Measurements from ENCODE around the gene NCOA7.
"Not testable (repeated sequence)": the region's sequence is repeated elsewhere in the genome, so short reads cannot be mapped to it uniquely, and the experiment has no call there.

Gene NCOA7

DNA sequence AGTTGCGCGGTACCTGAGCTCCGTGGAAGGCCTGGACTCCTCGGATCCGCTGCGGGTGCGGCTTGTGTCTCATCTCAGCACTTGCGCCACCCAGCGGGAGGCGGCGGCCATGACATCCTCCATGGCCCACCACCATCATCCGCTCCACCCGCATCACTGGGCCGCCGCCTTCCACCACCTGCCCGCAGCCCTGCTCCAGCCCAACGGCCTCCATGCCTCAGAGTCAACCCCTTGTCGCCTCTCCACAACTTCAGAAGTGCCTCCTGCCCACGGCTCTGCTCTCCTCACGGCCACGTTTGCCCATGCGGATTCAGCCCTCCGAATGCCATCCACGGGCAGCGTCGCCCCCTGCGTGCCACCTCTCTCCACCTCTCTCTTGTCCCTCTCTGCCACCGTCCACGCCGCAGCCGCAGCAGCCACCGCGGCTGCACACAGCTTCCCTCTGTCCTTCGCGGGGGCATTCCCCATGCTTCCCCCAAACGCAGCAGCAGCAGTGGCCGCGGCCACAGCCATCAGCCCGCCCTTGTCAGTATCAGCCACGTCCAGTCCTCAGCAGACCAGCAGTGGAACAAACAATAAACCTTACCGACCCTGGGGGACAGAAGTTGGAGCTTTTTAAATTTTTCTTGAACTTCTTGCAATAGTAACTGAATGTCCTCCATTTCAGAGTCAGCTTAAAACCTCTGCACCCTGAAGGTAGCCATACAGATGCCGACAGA is 31.4 kb upstream of the NCOA7 start:
- DNase-seq: peak; percentile 52

- DNase-seq: no peak
These were observed 30.8 kb upstream of the NCOA7 start for GRCh38 chr6:125759959-125760457.

DNA sequence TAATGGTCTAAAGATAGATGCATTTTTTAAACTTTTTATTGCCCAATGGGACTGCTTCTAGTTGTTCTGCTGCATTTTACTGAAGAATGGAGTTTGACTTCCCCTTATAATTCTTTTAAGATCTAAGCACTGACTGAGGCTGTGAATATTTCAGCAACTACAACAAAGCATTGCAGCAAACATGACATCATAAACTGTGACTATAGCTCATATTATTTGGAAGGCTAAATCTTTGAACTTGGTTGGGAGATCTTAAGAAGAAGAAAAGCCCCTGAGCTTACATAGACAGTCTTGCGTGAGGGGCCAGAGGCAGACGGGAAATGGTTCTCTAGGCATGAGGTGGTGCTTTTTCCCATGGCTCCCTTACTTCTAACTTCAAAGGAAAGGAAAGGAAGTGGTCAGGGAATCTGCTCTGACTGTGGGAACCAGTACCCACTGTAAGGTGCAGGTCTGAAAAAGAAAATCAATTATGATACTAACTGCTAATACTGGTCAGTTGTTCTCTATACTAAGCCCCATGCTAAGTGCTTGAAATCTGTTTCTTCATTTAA is 26.6 kb upstream of the NCOA7 start:
- DNase-seq: no peak

DNA sequence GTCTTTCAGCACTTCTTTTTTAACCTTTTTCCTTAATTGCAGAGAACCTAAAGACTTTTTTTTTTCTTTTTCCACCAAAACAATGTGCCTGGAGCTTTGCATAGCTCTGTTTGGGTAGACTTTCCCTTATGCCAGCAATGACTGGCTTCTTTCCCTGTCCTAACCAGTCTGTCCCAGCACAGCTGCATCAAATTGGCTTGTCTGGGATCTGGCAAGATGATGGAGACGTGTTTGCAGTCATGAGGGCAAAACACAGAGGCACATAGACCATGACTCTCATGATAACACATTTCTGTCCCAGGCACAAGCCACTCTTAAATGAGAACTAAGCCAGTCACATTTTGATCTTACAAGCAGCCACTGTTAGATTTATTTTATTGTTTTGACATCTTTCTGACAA is 24.8 kb upstream of the NCOA7 start:
- DNase-seq: no peak

GRCh38 chr6:125766641-125767040 is 24.1 kb upstream of the NCOA7 start:
- DNase-seq: no peak

DNA sequence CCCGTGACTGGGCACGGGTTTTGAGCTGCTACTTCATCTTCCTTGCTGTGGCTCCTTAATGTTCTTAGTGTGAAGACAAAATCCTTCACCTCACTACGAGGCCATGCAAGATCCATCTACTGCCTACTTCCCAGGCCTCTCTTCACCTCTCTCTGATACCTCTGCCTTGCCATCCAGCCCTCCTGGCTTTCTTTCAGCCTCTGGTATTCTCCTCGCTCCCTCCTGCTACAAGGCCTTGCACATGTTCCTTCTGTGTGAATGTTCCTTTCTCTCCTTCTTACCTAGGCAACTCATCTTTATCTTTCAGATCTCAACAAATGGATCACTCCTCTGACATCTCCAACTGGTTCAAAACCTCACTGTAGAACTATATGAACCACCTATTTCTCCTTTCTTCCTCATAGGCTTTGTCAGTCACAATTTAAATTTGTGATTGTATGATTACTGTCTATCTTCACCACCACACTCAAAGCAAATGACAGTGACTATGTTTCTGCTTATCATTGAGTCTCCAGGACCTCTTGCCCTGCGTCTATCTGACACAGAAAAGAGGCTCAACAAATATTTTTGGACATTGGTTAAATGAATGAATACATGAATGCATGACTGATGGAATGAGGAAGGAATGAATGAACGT is 21.5 kb upstream of the NCOA7 start:
- DNase-seq: no peak

DNA sequence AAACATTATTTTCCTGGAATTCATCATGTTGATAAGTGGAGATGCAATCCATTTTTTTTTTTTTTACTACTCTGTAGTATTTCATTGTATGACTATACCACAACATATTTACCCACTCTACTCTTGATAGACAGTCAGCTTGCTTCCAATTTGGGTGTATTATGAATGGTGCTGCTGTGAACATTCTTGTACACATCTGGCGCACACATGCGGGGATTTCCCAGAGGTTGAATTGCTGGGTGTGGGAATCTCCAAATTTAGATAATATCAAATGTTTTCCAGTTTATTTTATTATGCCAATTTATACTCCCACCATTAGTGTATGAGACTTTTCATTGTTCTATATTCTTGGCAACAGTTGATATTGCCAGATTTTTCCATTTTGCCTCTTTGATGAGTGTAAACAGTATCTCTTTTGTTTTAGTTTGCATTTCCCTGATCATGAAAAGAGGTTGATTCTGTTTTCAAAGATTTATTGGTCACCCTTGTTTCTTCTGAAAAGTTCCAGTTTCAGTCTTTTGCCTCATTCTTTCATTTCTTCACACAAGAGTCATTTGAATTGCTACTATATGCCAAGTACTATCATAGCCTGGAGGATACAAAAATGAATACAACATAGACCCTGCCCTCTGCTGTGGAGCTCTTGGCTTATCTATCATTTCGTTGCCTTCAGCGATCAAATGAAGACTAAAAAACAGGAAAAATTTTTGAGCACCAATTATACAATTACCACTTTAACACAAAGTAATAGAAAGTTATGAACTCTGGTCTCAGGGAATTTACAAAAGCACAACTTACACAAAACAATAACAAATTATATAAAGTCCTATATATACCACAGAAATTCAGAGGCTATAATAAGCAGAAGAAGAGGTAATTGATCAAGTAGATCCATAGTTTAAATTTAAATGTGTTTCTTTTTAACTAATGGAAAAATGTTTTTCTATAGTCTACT is 17.1 kb upstream of the NCOA7 start:
- DNase-seq: no peak

DNA sequence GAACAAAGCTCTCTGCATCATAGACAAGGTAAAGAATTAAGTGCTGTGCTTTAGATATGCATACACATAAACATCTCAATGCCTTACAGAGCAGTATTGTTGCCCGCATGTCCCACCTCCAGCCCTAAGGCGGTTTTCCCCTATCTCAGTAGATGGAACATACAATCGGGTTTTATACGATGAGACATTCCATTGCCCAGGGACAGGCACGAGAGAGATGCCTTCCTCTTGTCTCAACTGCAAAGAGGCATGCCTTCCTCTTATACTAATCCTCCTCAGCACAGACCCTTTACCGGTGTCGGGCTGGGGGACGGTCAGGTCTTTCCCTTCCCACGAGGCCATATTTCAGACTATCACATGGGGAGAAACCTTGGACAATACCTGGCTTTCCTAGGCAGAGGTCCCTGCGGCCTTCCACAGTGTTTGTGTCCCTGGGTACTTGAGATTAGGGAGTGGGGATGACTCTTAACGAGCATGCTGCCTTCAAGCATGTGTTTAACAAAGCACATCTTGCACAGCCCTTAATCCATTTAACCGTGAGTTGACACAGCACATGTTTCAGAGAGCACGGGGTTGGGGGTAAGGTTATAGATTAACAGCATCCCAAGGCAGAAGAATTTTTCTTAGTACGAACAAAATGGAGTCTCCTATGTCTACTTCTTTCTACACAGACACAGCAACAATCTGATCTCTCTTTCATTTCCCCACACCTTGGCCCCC is 14.5 kb upstream of the NCOA7 start:
- not testable (repeated sequence) for DNase-seq

DNA sequence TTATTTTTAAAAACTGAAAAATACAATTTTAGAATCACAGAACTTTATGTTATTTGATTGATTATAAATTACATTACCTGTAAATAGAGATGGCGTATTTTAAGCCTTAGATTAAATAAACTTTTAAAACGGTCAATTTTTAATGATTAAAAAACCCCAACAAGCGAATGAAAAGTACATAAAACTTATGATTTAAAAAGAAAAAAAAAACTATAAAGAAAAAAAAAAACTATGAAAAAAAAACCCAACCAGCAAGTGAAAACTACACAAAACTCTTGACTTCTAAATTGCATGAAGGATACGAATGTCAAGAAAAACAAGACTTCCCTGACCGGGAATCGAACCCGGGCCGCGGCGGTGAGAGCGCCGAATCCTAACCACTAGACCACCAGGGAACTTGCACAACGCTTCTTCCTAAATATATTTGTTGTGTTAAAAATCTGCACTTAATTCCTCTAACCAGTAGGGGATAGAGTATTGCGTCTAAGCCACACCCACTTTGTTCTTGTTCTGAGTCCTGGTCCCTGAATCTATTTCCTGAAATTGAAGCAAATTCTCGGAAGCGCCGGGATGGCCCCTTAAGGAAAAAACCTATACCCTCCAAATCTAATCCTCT is 10.7 kb upstream of the NCOA7 start:
- no peak for DNase-seq

- DNase-seq: no peak
These were observed 10.0 kb upstream of the NCOA7 start for GRCh38 chr6:125780540-125781313.

DNA sequence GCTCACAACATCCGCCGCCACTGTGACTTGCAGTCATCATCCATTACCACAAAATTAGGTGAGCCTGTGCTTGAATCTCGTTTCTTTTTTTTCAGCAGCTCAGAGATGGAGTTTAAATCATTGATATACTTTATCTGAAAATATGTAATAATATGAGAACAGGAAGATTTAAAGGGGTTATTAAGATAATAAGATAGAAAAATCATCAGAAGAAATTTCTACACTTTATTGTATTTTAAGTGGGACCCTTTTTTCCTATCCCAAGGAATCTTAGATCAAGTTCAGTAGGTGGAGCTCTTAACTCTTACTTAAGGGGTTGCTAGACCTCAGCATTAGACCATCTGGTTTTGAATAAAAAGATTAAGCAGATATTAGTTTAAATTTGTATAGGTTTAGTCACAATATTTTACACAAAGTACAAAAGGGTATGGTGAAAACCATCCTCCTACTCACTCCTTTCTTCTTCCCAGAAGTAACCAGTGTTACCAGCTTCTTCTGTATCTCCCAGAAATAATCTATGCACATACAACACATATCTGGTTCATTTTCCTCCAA is 9.4 kb upstream of the NCOA7 start:
- DNase-seq: no peak

DNA sequence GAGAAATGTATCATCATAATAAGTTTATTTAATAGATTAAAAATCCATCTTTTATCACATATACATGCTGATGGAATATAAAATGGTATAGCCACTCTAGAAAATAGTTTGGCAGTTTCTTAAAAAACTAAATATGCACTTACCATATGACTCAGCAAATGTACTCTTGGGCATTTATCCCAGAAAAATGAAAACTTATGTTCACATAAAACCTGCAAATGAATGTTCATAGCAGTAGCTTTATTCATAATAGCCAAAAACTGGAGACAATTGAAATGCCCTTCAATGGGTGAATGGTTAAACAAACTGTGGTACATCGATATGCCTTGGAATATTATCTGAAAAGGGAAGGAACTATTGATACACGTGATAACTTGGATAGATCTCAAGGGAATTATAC is 6.4 kb upstream of the NCOA7 start:
- DNase-seq: no peak

GRCh38 chr6:125787791-125788190 is 3.0 kb upstream of the NCOA7 start:
- no peak for DNase-seq

DNA sequence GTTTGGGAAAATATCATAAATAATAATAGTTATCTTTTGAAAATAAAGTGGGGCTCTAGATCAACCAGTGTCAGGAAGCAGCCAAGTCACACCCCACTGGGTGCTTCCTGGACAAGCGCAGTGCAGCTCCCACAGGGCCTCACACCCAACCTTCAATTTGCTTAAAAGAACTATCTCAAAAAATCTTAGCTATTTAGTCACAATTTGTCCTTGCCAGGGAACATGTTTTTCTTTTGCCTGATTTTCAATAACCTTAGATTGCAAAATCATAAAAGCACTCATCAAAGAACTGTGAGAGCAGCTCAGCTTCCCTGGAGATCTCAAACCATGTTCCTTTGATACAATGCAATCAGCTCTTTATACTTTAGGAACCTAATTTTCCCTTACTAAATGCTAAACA is 1.6 kb upstream of the NCOA7 start:
- no peak for DNase-seq

DNA sequence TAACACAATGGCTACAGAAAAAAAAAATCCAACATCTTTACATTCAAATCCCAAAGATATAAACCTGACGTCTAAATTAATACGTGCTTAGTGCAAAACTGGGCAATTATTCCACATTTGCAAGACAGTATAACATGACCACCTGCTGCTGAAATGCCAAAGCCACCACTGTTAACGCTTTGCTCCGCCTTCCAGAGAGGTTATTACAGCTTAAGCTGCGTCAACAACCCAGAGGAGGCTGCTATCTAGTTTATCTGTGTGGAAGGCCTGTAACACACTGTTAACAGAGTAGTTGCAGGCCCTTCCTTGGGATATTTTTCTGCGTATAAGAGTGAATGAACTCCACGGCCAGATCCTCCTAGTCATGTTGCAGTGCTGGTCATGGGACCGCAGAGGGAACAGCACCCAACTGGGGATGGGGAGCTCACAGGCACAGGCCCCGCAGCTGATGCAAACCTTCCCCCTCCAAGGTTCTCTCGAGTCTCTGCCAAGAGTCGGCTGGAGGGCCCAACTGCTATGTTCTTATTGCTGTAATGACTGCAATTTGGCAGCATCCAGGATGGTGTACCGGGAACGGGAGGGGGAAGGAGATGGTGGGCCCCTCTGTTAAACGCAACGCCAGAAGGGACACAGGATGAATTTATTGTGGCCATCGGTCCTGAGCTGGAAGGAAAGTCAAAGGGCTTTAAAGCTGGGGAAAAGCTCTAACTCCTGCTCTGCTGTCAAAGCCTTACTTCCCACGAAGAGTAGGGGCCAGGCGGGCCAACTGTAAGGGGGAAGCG is 993 bp upstream of the NCOA7 start:
- DNase-seq: no peak

DNA sequence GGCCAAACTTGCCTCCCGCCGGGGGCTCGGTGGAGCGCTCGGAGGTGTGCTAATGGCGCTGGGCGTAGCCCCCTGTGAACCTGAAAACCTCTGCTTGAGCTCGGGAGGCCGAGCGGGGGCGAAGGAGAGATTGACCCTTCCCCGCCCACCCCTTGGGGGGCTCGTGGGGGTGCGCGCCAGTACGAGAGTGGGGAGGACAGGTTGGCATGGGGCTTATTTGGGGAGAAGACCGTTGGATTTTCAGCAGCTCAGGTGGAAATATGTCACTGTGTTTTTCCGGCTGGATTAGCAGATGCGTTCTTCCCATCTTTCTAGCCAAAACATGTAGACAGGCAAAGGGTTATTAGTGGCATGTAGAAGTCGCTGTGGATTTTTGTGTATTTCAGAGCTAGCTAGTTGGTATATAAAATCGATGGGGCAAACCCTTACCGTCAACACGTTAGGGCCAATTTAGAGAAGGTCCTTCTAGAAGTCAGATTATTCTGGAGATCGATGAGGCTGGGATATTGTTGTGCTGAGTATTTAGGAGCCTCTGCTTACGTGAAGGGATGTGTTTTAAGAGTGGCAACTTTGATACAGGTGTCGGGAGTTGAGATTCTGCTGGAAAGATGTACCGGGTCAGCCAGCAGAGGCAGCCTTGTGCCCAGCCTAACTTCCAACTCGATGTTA is 525 bp downstream of the NCOA7 start:
- DNase-seq: no peak

DNA sequence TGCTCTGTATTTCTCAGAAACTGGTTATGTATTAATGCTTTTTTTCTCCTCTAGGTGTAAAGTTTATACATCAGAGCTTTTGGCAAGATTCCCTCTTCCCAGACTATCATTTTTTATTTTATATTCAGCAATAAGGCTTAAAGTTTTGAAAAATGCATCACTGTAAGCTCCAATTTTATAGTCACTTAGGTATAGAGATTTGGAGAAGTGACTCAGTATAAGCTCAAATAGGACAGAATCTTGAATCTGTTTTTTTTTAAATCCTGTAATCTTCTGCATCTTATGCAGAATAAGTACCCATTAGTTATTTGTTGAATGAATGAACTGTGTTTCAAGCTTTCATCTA is 1.0 kb downstream of the NCOA7 start:
- DNase-seq: no peak

GRCh38 chr6:125792172-125792571 is 1.4 kb downstream of the NCOA7 start:
- DNase-seq: no peak

DNA sequence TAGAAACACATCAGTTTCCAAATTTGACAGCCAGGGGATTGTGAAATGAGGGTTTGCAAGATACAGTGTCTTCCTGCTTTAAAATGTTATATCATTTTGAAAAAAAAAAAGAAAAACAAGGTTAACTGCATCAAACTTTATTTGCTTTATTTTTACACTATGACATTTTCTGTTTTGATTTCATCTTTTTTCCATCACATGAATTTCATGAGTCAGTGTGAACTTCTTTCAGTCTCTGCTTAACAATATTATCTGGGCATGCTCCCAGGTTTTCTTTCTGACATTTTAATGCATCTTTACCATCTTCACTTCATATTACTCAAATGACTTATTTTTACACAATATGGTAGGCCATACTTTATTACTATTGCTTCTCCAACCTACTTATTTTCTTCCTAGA is 1.9 kb downstream of the NCOA7 start:
- DNase-seq: no peak

GRCh38 chr6:125793280-125793679 is 2.5 kb downstream of the NCOA7 start:
- no peak for DNase-seq

All from 8988T (cell line).